ENCODE measurements around the gene C1QTNF9B.
A peak's percentile ranks its signal among the peaks of the same experiment; 100 is the strongest.
"Not testable (repeated sequence)": the region's sequence is repeated elsewhere in the genome, so short reads cannot be mapped to it uniquely, and the experiment has no call there.

The C1QTNF9B gene

GRCh38 chr13:23912469-23912868 is 15.2 kb upstream of the C1QTNF9B start:
- Histone ChIP-seq H3K9me3 (no peaks in the 10 kb centered on the region), H3K4me1 (no peaks in the 10 kb centered on the region; the same call in 1 of the 2 replicates), H3K27me3 (ENCODE audit: low read depth) (peaks cover 3% of the 10 kb centered on the region; the same call in 1 of the 2 replicates), H3K4me3 (no peak overlapping the region), H3K36me3 (replicated peaks) (no peaks in the 10 kb centered on the region)
- no peak for DNase-seq (ENCODE audit: low spot score in 2 of 2)
- in situ Hi-C loops (cut with MboI; ENCODE audit: low sequenced_read_pairs): no loop called here

- DNase-seq (ENCODE audit: low spot score in 2 of 2): no peak
- Histone ChIP-seq H3K36me3 (replicated peaks) (no peaks in the 10 kb centered on the region), H3K9me3 (no peaks in the 10 kb centered on the region), H3K4me3 (no peak overlapping the region), H3K27me3 (ENCODE audit: low read depth) (no peaks in the 10 kb centered on the region), H3K4me1 (no peaks in the 10 kb centered on the region; the same call in 1 of the 2 replicates)
- in situ Hi-C loops (cut with MboI; ENCODE audit: low sequenced_read_pairs): no loop called here
Observed at GRCh38 chr13:23909606-23910005, 12.3 kb upstream of the C1QTNF9B start.

- Histone ChIP-seq H3K36me3 (replicated peaks) (no peaks in the 10 kb centered on the region), H3K27me3 (ENCODE audit: low read depth) (no peaks in the 10 kb centered on the region; the same call in none of the 2 replicates), H3K9me3 (no peaks in the 10 kb centered on the region), H3K4me1 (no peaks in the 10 kb centered on the region; the same call in 1 of the 2 replicates), H3K4me3 (no peak overlapping the region)
- in situ Hi-C loops (cut with MboI; ENCODE audit: low sequenced_read_pairs): no loop called here
- no peak for DNase-seq (ENCODE audit: low spot score in 2 of 2)
Observed at GRCh38 chr13:23905766-23906165, 8.5 kb upstream of the C1QTNF9B start.

- H3K4me1 ChIP-seq: no peaks in the 10 kb centered on the region
- H3K27me3 ChIP-seq (ENCODE audit: low read depth): peaks cover 2% of the 10 kb centered on the region
- DNase-seq (ENCODE audit: low spot score in 2 of 2): no peak
- in situ Hi-C loops (cut with MboI; ENCODE audit: low sequenced_read_pairs): no loop called here
- no peaks in the 10 kb centered on the region for H3K36me3 ChIP-seq (replicated peaks)
- no peak overlapping the region for H3K4me3 ChIP-seq
- H3K9me3 ChIP-seq: no peaks in the 10 kb centered on the region
Observed at GRCh38 chr13:23903906-23904280, 6.6 kb upstream of the C1QTNF9B start.

GRCh38 chr13:23902975-23903905 is 5.9 kb upstream of the C1QTNF9B start:
- in situ Hi-C loops (cut with MboI; ENCODE audit: low sequenced_read_pairs): no loop called here
- H3K9me3 ChIP-seq: no peaks in the 10 kb centered on the region
- no peak for DNase-seq (ENCODE audit: low spot score in 2 of 2)
- no peak overlapping the region for H3K4me3 ChIP-seq
- no peaks in the 10 kb centered on the region for H3K36me3 ChIP-seq (replicated peaks)
- H3K27me3 ChIP-seq (ENCODE audit: low read depth): peaks cover 2% of the 10 kb centered on the region
- no peaks in the 10 kb centered on the region for H3K4me1 ChIP-seq

- DNase-seq (ENCODE audit: low spot score in 2 of 2): no peak
- Histone ChIP-seq H3K36me3 (replicated peaks) (no peaks in the 10 kb centered on the region), H3K4me3 (no peak overlapping the region), H3K27me3 (ENCODE audit: low read depth) (peaks cover 2% of the 10 kb centered on the region), H3K9me3 (no peaks in the 10 kb centered on the region), H3K4me1 (no peaks in the 10 kb centered on the region)
- in situ Hi-C loops (cut with MboI; ENCODE audit: low sequenced_read_pairs): no loop called here
Observed at GRCh38 chr13:23901365-23901764, 4.1 kb upstream of the C1QTNF9B start.

- in situ Hi-C loops (cut with MboI; ENCODE audit: low sequenced_read_pairs): loop anchor here (25.0 kb wide), 1 partner anchor 537 kb away; no protein-coding TSS in a partner anchor
- no peaks in the 10 kb centered on the region for H3K4me1 ChIP-seq
- peaks cover 2% of the 10 kb centered on the region for H3K27me3 ChIP-seq (ENCODE audit: low read depth)
- H3K36me3 ChIP-seq (replicated peaks): no peaks in the 10 kb centered on the region
- no peak overlapping the region for H3K4me3 ChIP-seq
- no peaks in the 10 kb centered on the region for H3K9me3 ChIP-seq
- DNase-seq (ENCODE audit: low spot score in 2 of 2): peak; percentile 54 to 67
Observed at GRCh38 chr13:23899555-23899954, 2.3 kb upstream of the C1QTNF9B start.

- Histone ChIP-seq H3K27me3 (ENCODE audit: low read depth) (peaks cover 2% of the 10 kb centered on the region), H3K4me1 (no peaks in the 10 kb centered on the region), H3K9me3 (no peaks in the 10 kb centered on the region), H3K36me3 (replicated peaks) (no peaks in the 10 kb centered on the region), H3K4me3 (no peak overlapping the region)
- DNase-seq (ENCODE audit: low spot score in 2 of 2): no peak
- in situ Hi-C loops (cut with MboI; ENCODE audit: low sequenced_read_pairs): loop anchor here (25.0 kb wide), 1 partner anchor 536 kb away; no protein-coding TSS in a partner anchor
Observed at GRCh38 chr13:23898101-23898500, 799 bp upstream of the C1QTNF9B start.

GRCh38 chr13:23894746-23895145 is 2.6 kb downstream of the C1QTNF9B start:
- not testable (repeated sequence) for H3K36me3 ChIP-seq (replicated peaks); H3K9me3 ChIP-seq; H3K4me1 ChIP-seq; H3K4me3 ChIP-seq; DNase-seq (ENCODE audit: low spot score in 2 of 2); H3K27me3 ChIP-seq (ENCODE audit: low read depth)
- in situ Hi-C loops (cut with MboI; ENCODE audit: low sequenced_read_pairs): loop anchor here (25.0 kb wide), 1 partner anchor 532 kb away; no protein-coding TSS in a partner anchor

GRCh38 chr13:23893791-23894190 is 3.5 kb downstream of the C1QTNF9B start:
- in situ Hi-C loops (cut with MboI; ENCODE audit: low sequenced_read_pairs): loop anchor here (25.0 kb wide), 1 partner anchor 531 kb away; no protein-coding TSS in a partner anchor
- H3K27me3 ChIP-seq (ENCODE audit: low read depth); H3K9me3 ChIP-seq; H3K4me3 ChIP-seq; DNase-seq (ENCODE audit: low spot score in 2 of 2); H3K36me3 ChIP-seq (replicated peaks); H3K4me1 ChIP-seq: not testable (repeated sequence)

GRCh38 chr13:23889615-23890607 is 7.4 kb downstream of the C1QTNF9B start:
- H3K27me3 ChIP-seq (ENCODE audit: low read depth): no peaks in the 10 kb centered on the region
- in situ Hi-C loops (cut with MboI; ENCODE audit: low sequenced_read_pairs): loop anchor here (25.0 kb wide), 1 partner anchor 528 kb away; no protein-coding TSS in a partner anchor

GRCh38 chr13:23888658-23889614 is 8.4 kb downstream of the C1QTNF9B start, which contains the start of gene MIPEP:
Gene MIPEP, minus strand, starts transcription at chr13:23889400. Its CDS starts 80 bp downstream, at chr13:23889320.
- Histone ChIP-seq H3K4me3 (peak within 1 kb of the TSS; percentile 87), H3K36me3 (replicated peaks) (peaks cover 6% of the 10 kb centered on the region; the same call in 1 of the 2 replicates), H3K9me3 (no peaks in the 10 kb centered on the region), H3K4me1 (peaks cover 13% of the 10 kb centered on the region), H3K27me3 (ENCODE audit: low read depth) (no peaks in the 10 kb centered on the region)
- DNase-seq (ENCODE audit: low spot score in 2 of 2): peak; percentile 88 to 94
- in situ Hi-C loops (cut with MboI; ENCODE audit: low sequenced_read_pairs): loop anchor here (25.0 kb wide), 1 partner anchor 527 kb away; no protein-coding TSS in a partner anchor

More at GRCh38 chr13:23889615-23890607, 7.4 kb downstream of the C1QTNF9B start:
- peaks cover 13% of the 10 kb centered on the region for H3K4me1 ChIP-seq
- DNase-seq (ENCODE audit: low spot score in 2 of 2): peak in 1 of 2 experiments; percentile 27
- H3K36me3 ChIP-seq (replicated peaks): peaks cover 3% of the 10 kb centered on the region; the same call in 1 of the 2 replicates
- no peaks in the 10 kb centered on the region for H3K9me3 ChIP-seq
- peak overlapping the region; percentile 87 for H3K4me3 ChIP-seq
